HCT116 (cell line): ENCODE results near the gene FGG. TPM values are rescaled to one million over a fixed set of nuclear protein-coding genes. Genes with fewer than 3 reads are reported as not detected.

Experiments
- ATAC-seq: fragments of 200-7000 bp; cut with Tn5 transposase; 2 replicates; pipeline ENCODE4 v1.9.1; 2020; ENCODE audit warnings: mild to moderate bottlenecking, moderate library complexity
- BruUV-seq: library from RNA; stranded (reverse); fragments of 400-500 nt; replicated peaks from 2 replicates; lab custom pipeline; 2021; lab: Mats Ljungman, UMichigan
- CTCF ChIA-PET: fragments of 300-600 bp; sonication (Branson Sonifier 250); formaldehyde crosslinking; loops from one replicate; lab custom pipeline; 2021; ENCODE audit warnings: antibody characterized with exemption; lab: Charles Lee
- POLR2A ChIA-PET: fragments of 300-600, 350-600 bp; sonication (Branson Sonifier 250); formaldehyde crosslinking; loops from one replicate; lab custom pipeline; 2021; ENCODE audit warnings: antibody characterized with exemption; lab: Charles Lee
- RAD21 ChIA-PET, 2 experiments: fragments of 300-600 bp; sonication (Branson Sonifier 250); formaldehyde crosslinking; loops; one replicate each; lab custom pipeline; 2023; ENCODE audit warnings: low total read pairs in 2 of 2; ENCODE audit not compliant: uncharacterized antibody in 2 of 2, unreplicated experiment in 2 of 2, low non-redundant PET in 1 of 2; lab: Charles Lee
- DNase-seq: peaks from one replicate; pipeline ENCODE4 v3.0.0-alpha.2; 2010; ENCODE audit warnings: low read depth, low spot score
- H2AFZ ChIP-seq: fragments of 200-600 bp; shearing (Covaris generic), sonication (generic); 2 replicates; pipeline ENCODE4 v1.6.1; 2017; ENCODE audit warnings: low read depth, mixed run types, mixed read lengths, antibody characterized with exemption, low read length; ENCODE audit not compliant: poor library complexity, severe bottlenecking
- H3K27ac ChIP-seq: 2 replicates; pipeline ENCODE4 v1.5.1; 2012; ENCODE audit warnings: low read depth, low read length
- H3K27me3 ChIP-seq: fragments of 200-600 bp; sonication (generic); 2 replicates; pipeline ENCODE4 v1.6.1; 2016; ENCODE audit warnings: mixed run types, low read length, mixed read lengths; ENCODE audit not compliant: insufficient read depth
- H3K36me3 ChIP-seq, 2 experiments: fragments of 200-500 bp in 1 of 2; fragments of 200-600 bp in 1 of 2; sonication (Bioruptor generic) in 1 of 2; sonication (generic) in 1 of 2; 2 replicates each; pipeline versions ENCODE4 v1.5.1 to v1.6.1; 2014 to 2016; ENCODE audit warnings: low read length in 2 of 2, inconsistent platforms in 1 of 2, mixed read lengths in 1 of 2, mixed run types in 1 of 2; ENCODE audit not compliant: insufficient read depth in 2 of 2, control insufficient read depth in 1 of 2
- H3K4me1 ChIP-seq, 2 experiments: fragments of 200-600 bp in 1 of 2; sonication (generic) in 1 of 2; 2 replicates each; pipeline versions ENCODE4 v1.5.1 to v1.6.1; 2012 to 2017; ENCODE audit warnings: low read length in 2 of 2, inconsistent platforms in 1 of 2, mild to moderate bottlenecking in 1 of 2, mixed read lengths in 1 of 2, mixed run types in 1 of 2, moderate library complexity in 1 of 2; ENCODE audit not compliant: insufficient read depth in 2 of 2, control insufficient read depth in 1 of 2
- H3K4me2 ChIP-seq: fragments of 200-600 bp; sonication (generic); 2 replicates; pipeline ENCODE4 v1.6.1; 2017; ENCODE audit warnings: mixed run types, low read length, mixed read lengths
- H3K4me3 ChIP-seq, 2 experiments: fragments of 200-600 bp in 1 of 2; sonication (generic) in 1 of 2; replicated peaks in 1 of 2; 2 replicates each; pipeline ENCODE4 v1.5.1; 2011 to 2016; ENCODE audit warnings: low read length in 2 of 2, control low read depth in 1 of 2, low read depth in 1 of 2, mild to moderate bottlenecking in 1 of 2, mixed read lengths in 1 of 2, mixed run types in 1 of 2
- H3K79me2 ChIP-seq: fragments of 200-600 bp; sonication (generic); 2 replicates; pipeline ENCODE4 v1.6.1; 2017; ENCODE audit warnings: mild to moderate bottlenecking, mixed run types, low read length, moderate library complexity, mixed read lengths; ENCODE audit not compliant: insufficient read depth
- H3K9ac ChIP-seq: fragments of 200-600 bp; sonication (generic); 2 replicates; pipeline ENCODE4 v1.6.1; 2016; ENCODE audit warnings: low read length, mixed read lengths
- H3K9me2 ChIP-seq: fragments of 200-600 bp; sonication (generic), shearing (Covaris generic); 2 replicates; pipeline ENCODE4 v1.6.1; 2017; ENCODE audit warnings: mixed run types, mild to moderate bottlenecking, moderate library complexity; ENCODE audit not compliant: insufficient read depth
- H3K9me3 ChIP-seq, 2 experiments: fragments of 200-500 bp in 1 of 2; fragments of 200-600 bp in 1 of 2; sonication (Bioruptor generic) in 1 of 2; sonication (generic) in 1 of 2; 2 replicates each; pipeline ENCODE4 v1.6.1; 2014 to 2017; ENCODE audit warnings: low read length in 2 of 2, mixed read lengths in 2 of 2, inconsistent platforms in 1 of 2, low read depth in 1 of 2, mild to moderate bottlenecking in 1 of 2, mixed run types in 1 of 2, moderate library complexity in 1 of 2; ENCODE audit not compliant: control insufficient read depth in 1 of 2, insufficient read depth in 1 of 2
- H4K20me1 ChIP-seq: fragments of 200-600 bp; sonication (generic), shearing (Covaris generic); 2 replicates; pipeline ENCODE4 v1.6.1; 2017; ENCODE audit warnings: mixed run types, mild to moderate bottlenecking, moderate library complexity; ENCODE audit not compliant: insufficient read depth
- ATF3 ChIP-seq: IDR thresholded peaks from 2 replicates; pipeline ENCODE4 v1.6.1; 2012
- CBX3 ChIP-seq: IDR thresholded peaks from 2 replicates; pipeline ENCODE4 v1.6.1; 2012; ENCODE audit warnings: low read depth
- CEBPB ChIP-seq: IDR thresholded peaks from 2 replicates; pipeline ENCODE4 v1.6.1; 2012; ENCODE audit warnings: low read depth
- EZH2phosphoT487 ChIP-seq: fragments of 200-600 bp; IDR thresholded peaks from 2 replicates; pipeline ENCODE4 v1.6.1; 2018; ENCODE audit warnings: antibody characterized with exemption, borderline replicate concordance
- FOSL1 ChIP-seq: IDR thresholded peaks from 2 replicates; pipeline ENCODE4 v1.6.1; 2012; ENCODE audit warnings: low read depth
- MAX ChIP-seq: IDR thresholded peaks from 2 replicates; pipeline ENCODE4 v1.6.1; 2012
- POLR2A ChIP-seq: IDR thresholded peaks from 2 replicates; pipeline ENCODE4 v1.7.0; 2011; ENCODE audit warnings: borderline replicate concordance; ENCODE audit not compliant: insufficient read depth, insufficient read length; ENCODE audit errors: extremely low read depth
- RAD21 ChIP-seq: IDR thresholded peaks from 2 replicates; pipeline ENCODE4 v1.6.1; 2012; ENCODE audit warnings: low read depth, mild to moderate bottlenecking
- REST ChIP-seq: IDR thresholded peaks from 2 replicates; pipeline ENCODE4 v1.6.1; 2012; ENCODE audit warnings: low read depth
- SIN3A ChIP-seq: IDR thresholded peaks from 2 replicates; pipeline ENCODE4 v1.6.1; 2012; ENCODE audit warnings: low read depth
- SP1 ChIP-seq: IDR thresholded peaks from 2 replicates; pipeline ENCODE4 v1.6.1; 2012; ENCODE audit warnings: low read depth
- ZFX ChIP-seq: fragments of 450-650 bp; IDR thresholded peaks from 2 replicates; pipeline ENCODE4 v1.6.1; 2017
- ZNF274 ChIP-seq: fragments of 200-500 bp; sonication (Bioruptor generic); IDR thresholded peaks from 2 replicates; pipeline ENCODE4 v1.6.1; 2014; ENCODE audit warnings: mild to moderate bottlenecking, low read depth, low read length, inconsistent platforms
- intact Hi-C: fragments of 100-400 bp; cut with micrococcal nuclease; formaldehyde crosslinking; loops from 2 replicates; pipeline ENCODE4 v1.10.0; 2022
- total RNA-seq: library from RNA; stranded (reverse); gene quantifications from one replicate; pipeline ENCODE4 v1.2.1, GENCODE V29; 2021; ENCODE audit not compliant: unreplicated experiment

The FGG gene
- total RNA-seq, 1 experiment from 2014 or later: 2.7 TPM

- ChIA-PET CTCF (no interaction called here), POLR2A (no interaction called here), RAD21 (no interaction called here)
- Histone ChIP-seq H4K20me1 (no peaks in the 10 kb centered on the region), H3K9ac (no peak overlapping the region), H3K27me3 (no peaks in the 10 kb centered on the region), H3K9me3 (no peaks in the 10 kb centered on the region), H3K79me2 (no peaks in the 10 kb centered on the region), H3K36me3 (no peaks in the 10 kb centered on the region), H3K4me3 (no peak overlapping the region), H3K27ac (no peak overlapping the region), H2AFZ (no peak overlapping the region), H3K4me1 (no peaks in the 10 kb centered on the region), H3K4me2 (no peak overlapping the region), H3K9me2 (no peaks in the 10 kb centered on the region)
- intact Hi-C loops: no loop called here
- BruUV-seq: no TSS peak
- no peak for DNase-seq
- no peak for TF ChIP-seq MAX
- no peak for TF ChIP-seq SIN3A
- TF ChIP-seq RAD21: no peak
- no peak for TF ChIP-seq CBX3
- no peak for TF ChIP-seq REST
- no peak for TF ChIP-seq ATF3
- no peak for TF ChIP-seq ZFX
- TF ChIP-seq EZH2phosphoT487: no peak
- TF ChIP-seq CEBPB: no peak
- no peak for TF ChIP-seq FOSL1
- no peak for TF ChIP-seq ZNF274
- TF ChIP-seq SP1: no peak
- TF ChIP-seq POLR2A: no peak
- no peak for ATAC-seq
These were observed 39.1 kb downstream of the FGG start for GRCh38 chr4:154573190-154573870.
